Measurements from ENCODE around the gene ACOD1. TPM values are rescaled to one million over a fixed set of nuclear protein-coding genes. Genes with fewer than 3 reads are reported as not detected.

Gene ACOD1
- total RNA-seq, 1 experiment from 2014 or later = not detected

GRCh38 chr13:76927955-76928354 lies 20.4 kb upstream of the ACOD1 start:
- no peak for DNase-seq
- no peaks in the 10 kb centered on the region for H3K9me2 ChIP-seq (ENCODE audit: insufficient read depth)
- H3K4me1 ChIP-seq (replicated peaks; ENCODE audit: insufficient read depth) = no peaks in the 10 kb centered on the region
- no TSS peak for BruUV-seq (replicated peaks)
- no peak overlapping the region for H3K4me3 ChIP-seq
- H3K4me2 ChIP-seq = no peak overlapping the region
- CTCF ChIA-PET = no interaction called here
- intact Hi-C loops (cut with micrococcal nuclease; ENCODE audit: unreplicated experiment) = no loop called here
- H3K79me2 ChIP-seq (ENCODE audit: low read depth) = no peaks in the 10 kb centered on the region
- H4K20me1 ChIP-seq (ENCODE audit: insufficient read depth) = no peaks in the 10 kb centered on the region
- no peak overlapping the region for H3K27ac ChIP-seq
- TF ChIP-seq EZH2 (IDR thresholded peaks at IDR 0.05; ENCODE audit: low read depth) = no peak
- TF ChIP-seq, protein P1, sequence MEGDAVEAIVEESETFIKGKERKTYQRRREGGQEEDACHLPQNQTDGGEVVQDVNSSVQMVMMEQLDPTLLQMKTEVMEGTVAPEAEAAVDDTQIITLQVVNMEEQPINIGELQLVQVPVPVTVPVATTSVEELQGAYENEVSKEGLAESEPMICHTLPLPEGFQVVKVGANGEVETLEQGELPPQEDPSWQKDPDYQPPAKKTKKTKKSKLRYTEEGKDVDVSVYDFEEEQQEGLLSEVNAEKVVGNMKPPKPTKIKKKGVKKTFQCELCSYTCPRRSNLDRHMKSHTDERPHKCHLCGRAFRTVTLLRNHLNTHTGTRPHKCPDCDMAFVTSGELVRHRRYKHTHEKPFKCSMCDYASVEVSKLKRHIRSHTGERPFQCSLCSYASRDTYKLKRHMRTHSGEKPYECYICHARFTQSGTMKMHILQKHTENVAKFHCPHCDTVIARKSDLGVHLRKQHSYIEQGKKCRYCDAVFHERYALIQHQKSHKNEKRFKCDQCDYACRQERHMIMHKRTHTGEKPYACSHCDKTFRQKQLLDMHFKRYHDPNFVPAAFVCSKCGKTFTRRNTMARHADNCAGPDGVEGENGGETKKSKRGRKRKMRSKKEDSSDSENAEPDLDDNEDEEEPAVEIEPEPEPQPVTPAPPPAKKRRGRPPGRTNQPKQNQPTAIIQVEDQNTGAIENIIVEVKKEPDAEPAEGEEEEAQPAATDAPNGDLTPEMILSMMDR (conservative IDR thresholded peaks at IDR 0.05) = no peak
- H3K36me3 ChIP-seq (ENCODE audit: low read depth) = no peaks in the 10 kb centered on the region
- H3K9me3 ChIP-seq (ENCODE audit: insufficient read depth, low read depth) = no peaks in the 10 kb centered on the region
- H2AFZ ChIP-seq = no peak overlapping the region
- no peaks in the 10 kb centered on the region for H3K27me3 ChIP-seq (ENCODE audit: insufficient read depth, low read depth)
- POLR2A ChIA-PET (ENCODE audit: unreplicated experiment) = no interaction called here
- H3F3A ChIP-seq (ENCODE audit: insufficient read depth, low read depth) = no peaks in the 10 kb centered on the region

DNA sequence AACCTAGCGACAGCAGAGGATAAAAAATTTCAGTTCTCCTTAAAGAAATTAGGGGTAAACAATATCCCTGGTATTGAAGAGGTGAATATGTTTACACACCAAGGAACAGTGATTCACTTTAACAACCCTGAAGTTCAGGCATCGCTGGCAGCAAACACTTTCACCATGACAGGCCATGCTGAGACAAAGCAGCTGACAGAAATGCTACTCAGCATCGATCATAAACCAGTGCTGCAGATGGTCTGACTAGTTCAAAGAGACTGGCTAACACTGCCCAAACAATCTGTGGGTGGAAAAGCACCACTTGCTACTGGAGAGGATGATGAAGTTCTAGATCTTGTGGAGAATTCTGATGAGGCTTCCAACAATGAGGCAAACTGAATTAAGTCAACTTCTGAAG lies 19.9 kb upstream of the ACOD1 start:
- Histone ChIP-seq H3K4me1 (replicated peaks; ENCODE audit: insufficient read depth) (no peaks in the 10 kb centered on the region), H3K4me3 (no peak overlapping the region), H2AFZ (no peak overlapping the region), H3K4me2 (no peak overlapping the region), H3K27me3 (ENCODE audit: insufficient read depth, low read depth) (no peaks in the 10 kb centered on the region), H3F3A (ENCODE audit: insufficient read depth, low read depth) (no peaks in the 10 kb centered on the region), H3K79me2 (ENCODE audit: low read depth) (no peaks in the 10 kb centered on the region), H3K36me3 (ENCODE audit: low read depth) (no peaks in the 10 kb centered on the region), H3K27ac (no peak overlapping the region), H3K9me3 (ENCODE audit: insufficient read depth, low read depth) (no peaks in the 10 kb centered on the region), H4K20me1 (ENCODE audit: insufficient read depth) (no peaks in the 10 kb centered on the region), H3K9me2 (ENCODE audit: insufficient read depth) (no peaks in the 10 kb centered on the region)
- intact Hi-C loops (cut with micrococcal nuclease; ENCODE audit: unreplicated experiment) = no loop called here
- DNase-seq = no peak
- POLR2A ChIA-PET (ENCODE audit: unreplicated experiment) = no interaction called here
- CTCF ChIA-PET = no interaction called here
- BruUV-seq (replicated peaks) = no TSS peak
- TF ChIP-seq, protein P1 (conservative IDR thresholded peaks at IDR 0.05) = no peak
- no peak for TF ChIP-seq EZH2 (IDR thresholded peaks at IDR 0.05; ENCODE audit: low read depth)

GRCh38 chr13:76929320-76929719 lies 19.0 kb upstream of the ACOD1 start:
- no TSS peak for BruUV-seq (replicated peaks)
- Histone ChIP-seq H3K36me3 (ENCODE audit: low read depth) (no peaks in the 10 kb centered on the region), H3K4me3 (no peak overlapping the region), H3K4me2 (no peak overlapping the region), H2AFZ (no peak overlapping the region), H3F3A (ENCODE audit: insufficient read depth, low read depth) (no peaks in the 10 kb centered on the region), H3K79me2 (ENCODE audit: low read depth) (no peaks in the 10 kb centered on the region), H3K9me3 (ENCODE audit: insufficient read depth, low read depth) (no peaks in the 10 kb centered on the region), H3K27me3 (ENCODE audit: insufficient read depth, low read depth) (no peaks in the 10 kb centered on the region), H3K4me1 (replicated peaks; ENCODE audit: insufficient read depth) (no peaks in the 10 kb centered on the region), H4K20me1 (ENCODE audit: insufficient read depth) (no peaks in the 10 kb centered on the region), H3K9me2 (ENCODE audit: insufficient read depth) (no peaks in the 10 kb centered on the region), H3K27ac (no peak overlapping the region)
- DNase-seq = no peak
- ChIA-PET CTCF (no interaction called here), POLR2A (ENCODE audit: unreplicated experiment) (no interaction called here)
- no peak for TF ChIP-seq EZH2 (IDR thresholded peaks at IDR 0.05; ENCODE audit: low read depth)
- TF ChIP-seq, protein P1 (conservative IDR thresholded peaks at IDR 0.05) = no peak
- intact Hi-C loops (cut with micrococcal nuclease; ENCODE audit: unreplicated experiment) = no loop called here

Data from PC-9 (cell line).